GM13977 (cell line): ENCODE data around the gene TMEM35B.

ENCODE experiments used
- DNase-seq: peaks from one replicate; pipeline ENCODE4 v3.0.0; 2012; ENCODE audit warnings: low spot score
- CTCF ChIP-seq: IDR thresholded peaks from 2 replicates; pipeline ENCODE4 v1.5.1; 2012; ENCODE audit warnings: mild to moderate bottlenecking, control low read depth; ENCODE audit not compliant: insufficient read depth; ENCODE audit errors: extremely low read depth, missing control alignments
- in situ Hi-C: fragments of 300-500 bp; cut with MboI; formaldehyde crosslinking; loops from one replicate; pipeline ENCODE4 v1.12.0; 2022; ENCODE audit warnings: low sequenced_read_pairs, low pct_unique_long_range_greater_than_20kb, mixed read lengths, inconsistent platforms; ENCODE audit not compliant: unreplicated experiment

The TMEM35B gene

DNA sequence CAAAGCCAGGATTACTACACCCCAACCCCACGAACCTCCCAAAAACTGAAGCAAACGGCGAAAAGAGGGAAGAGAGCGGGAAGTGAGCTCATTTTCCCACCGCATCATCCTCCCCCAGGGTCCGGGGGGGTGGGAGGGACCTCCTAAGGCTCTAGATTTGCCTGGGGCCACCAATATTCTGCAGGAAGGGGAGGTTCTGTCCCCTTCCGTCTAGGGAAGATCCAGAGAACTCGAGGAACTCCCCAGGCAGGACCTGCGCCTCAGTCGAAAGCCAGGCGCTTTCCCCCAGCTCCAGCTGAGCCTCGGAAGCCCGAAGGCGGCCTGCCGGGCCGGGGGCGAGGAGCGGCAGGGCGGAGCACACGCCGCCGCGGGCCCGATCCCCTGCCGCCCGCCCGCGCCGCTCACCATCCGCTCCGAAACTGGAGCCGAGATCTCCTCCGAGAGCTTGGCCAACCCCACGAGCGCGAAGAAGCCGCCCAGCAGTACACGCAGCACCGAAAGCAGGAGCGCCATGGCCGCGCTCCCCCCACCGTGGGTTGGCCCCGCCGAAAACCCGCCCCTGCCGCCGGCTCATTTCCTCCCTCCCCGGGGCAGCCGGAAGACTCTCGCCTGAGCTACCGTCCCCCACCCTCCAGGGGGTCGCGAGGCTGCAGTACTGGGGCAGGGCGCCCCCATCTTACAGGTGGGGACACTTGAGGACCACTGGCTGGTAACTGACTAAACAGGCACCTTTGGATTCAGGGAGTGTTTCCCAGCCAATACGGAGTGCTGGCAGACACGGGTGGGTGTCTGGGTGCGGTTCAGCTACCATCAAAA lies at the start of gene TMEM35B:
Gene TMEM35B (minus strand): TSS at position 555 of the 816 bp plus-strand sequence. CDS start 42 bp downstream, at position 513.
- DNase-seq = peak; percentile 87
- in situ Hi-C loops = no loop called here
- no peak for TF ChIP-seq CTCF

- in situ Hi-C loops = no loop called here
- no peak for TF ChIP-seq CTCF
- no peak for DNase-seq
These were observed 48.2 kb upstream of the TMEM35B start for GRCh38 chr1:35033346-35033745.

DNA sequence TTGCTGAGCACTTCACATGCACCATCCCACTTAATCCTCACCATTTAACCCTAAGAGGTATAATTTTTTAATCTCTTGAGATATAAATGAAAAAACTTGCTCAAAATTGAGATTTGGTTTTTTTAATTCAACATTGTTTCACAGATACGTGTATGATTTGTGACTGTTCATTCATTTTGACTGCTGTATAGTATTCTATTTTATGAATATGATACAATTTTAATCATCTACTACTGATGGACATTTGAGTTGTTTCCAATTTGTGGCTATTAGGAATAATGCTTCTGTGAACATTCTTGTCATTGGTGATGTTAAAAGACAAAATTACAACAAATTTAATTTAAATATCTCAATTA lies 47.2 kb upstream of the TMEM35B start:
- no peak for DNase-seq
- in situ Hi-C loops = no loop called here
- no peak for TF ChIP-seq CTCF

DNA sequence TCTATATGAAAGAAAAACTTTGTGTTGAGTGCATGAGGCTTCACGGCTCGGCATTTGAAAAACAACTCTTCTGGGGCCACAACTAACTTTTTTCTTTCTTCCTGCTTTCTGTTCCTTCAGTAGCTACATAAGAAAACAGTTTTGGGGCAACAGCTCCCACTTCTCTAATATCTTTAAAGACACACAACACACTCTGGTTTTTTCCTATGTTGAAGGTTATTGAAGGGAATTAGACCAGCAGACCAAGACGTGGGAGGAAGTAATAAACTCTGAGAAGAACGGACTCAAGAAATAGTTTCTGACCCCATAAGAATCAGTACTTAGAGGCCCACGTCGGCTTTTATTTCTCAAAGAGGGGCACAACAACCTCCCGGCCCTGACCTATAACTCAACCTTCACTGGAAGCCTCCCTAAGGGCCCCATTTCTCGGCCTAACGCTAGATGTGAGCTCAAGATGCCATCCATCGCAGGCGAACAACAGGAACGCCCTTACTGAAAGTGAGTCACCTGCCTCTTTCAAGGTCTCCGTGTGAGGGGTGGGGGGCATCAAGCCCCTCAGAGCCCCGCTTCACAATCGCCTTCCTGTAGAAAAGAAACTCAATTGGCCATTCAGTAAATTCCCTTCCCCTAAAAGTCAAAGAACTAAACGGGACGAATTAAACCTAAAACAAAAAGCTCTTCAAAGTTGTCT lies 45.8 kb upstream of the TMEM35B start:
- DNase-seq = peak; percentile 44
- in situ Hi-C loops = no loop called here
- no peak for TF ChIP-seq CTCF

GRCh38 chr1:35030338-35030737 lies 45.2 kb upstream of the TMEM35B start:
- TF ChIP-seq CTCF = no peak
- in situ Hi-C loops = no loop called here
- DNase-seq = no peak

GRCh38 chr1:35029761-35030160 lies 44.6 kb upstream of the TMEM35B start:
- in situ Hi-C loops = no loop called here

More at GRCh38 chr1:35029761-35030160, 44.6 kb upstream of the TMEM35B start:
- no peak for DNase-seq
- TF ChIP-seq CTCF = no peak
